Endothelial cell of umbilical vein (primary cell): ENCODE results near the gene RALGAPB. TPM values are rescaled to one million over a fixed set of nuclear protein-coding genes. Genes with fewer than 3 reads are reported as not detected.

Source experiments
- BruUV-seq: library from RNA; stranded (reverse); fragments of 400-500 nt; replicated peaks from 2 replicates; lab custom pipeline; 2021; lab: Mats Ljungman, UMichigan
- CTCF ChIA-PET: fragments of 300-600, 350-600 bp; sonication (Branson Sonifier 250); formaldehyde crosslinking; loops from one replicate; lab custom pipeline; 2021; ENCODE audit warnings: antibody characterized with exemption, inconsistent platforms; lab: Charles Lee
- POLR2A ChIA-PET: fragments of 300-600, 350-600 bp; sonication (Branson Sonifier 250); formaldehyde crosslinking; loops from one replicate; lab custom pipeline; 2021; ENCODE audit warnings: antibody characterized with exemption, inconsistent platforms; lab: Charles Lee
- DNase-seq: peaks from one replicate; pipeline ENCODE4 v3.0.0-alpha.2; 2011; ENCODE audit warnings: low read depth, low spot score
- FAIRE-seq: peaks from 2 replicates; lab custom pipeline; 2011; peaks lifted over from hg19 to GRCh38; lab: Jason Lieb, UNC
- H2AFZ ChIP-seq: 2 replicates; pipeline ENCODE4 v1.6.0; 2012; ENCODE audit warnings: low read depth, low read length, control low read depth, inconsistent platforms
- H3K27ac ChIP-seq: 2 replicates; pipeline ENCODE4 v1.5.1; 2011; ENCODE audit warnings: low read depth, mild to moderate bottlenecking, control low read depth, low read length, moderate library complexity; ENCODE audit not compliant: insufficient read depth
- H3K27me3 ChIP-seq, 2 experiments: 2 replicates each; pipeline versions ENCODE4 v1.6.0 to v1.6.1; 2011; ENCODE audit warnings: low read length in 2 of 2, mixed read lengths in 1 of 2; ENCODE audit not compliant: control insufficient read depth in 2 of 2, insufficient read depth in 2 of 2
- H3K36me3 ChIP-seq, 2 experiments: 2 replicates in 1 of 2; 3 replicates in 1 of 2; pipeline ENCODE4 v1.5.1; 2011; ENCODE audit warnings: low read length in 2 of 2, mild to moderate bottlenecking in 1 of 2, moderate library complexity in 1 of 2; ENCODE audit not compliant: control insufficient read depth in 2 of 2, insufficient read depth in 2 of 2; ENCODE audit errors: extremely low read depth in 1 of 2
- H3K4me1 ChIP-seq: 3 replicates; pipeline ENCODE4 v1.5.1; 2011; ENCODE audit warnings: mild to moderate bottlenecking, low read length; ENCODE audit not compliant: control insufficient read depth, insufficient read depth; ENCODE audit errors: extremely low read depth
- H3K4me2 ChIP-seq: 2 replicates; pipeline ENCODE4 v1.6.1; 2011; ENCODE audit warnings: low read length, control low read depth, mixed read lengths; ENCODE audit not compliant: insufficient read depth
- H3K4me3 ChIP-seq, 3 experiments: fragments of 200-600 bp in 1 of 3; sonication (generic), shearing (Covaris generic) in 1 of 3; replicated peaks in 1 of 3; 2 replicates each; pipeline ENCODE4 v1.5.1; 2011 to 2016; ENCODE audit warnings: control low read depth in 3 of 3, low read length in 3 of 3, mild to moderate bottlenecking in 2 of 3, inconsistent platforms in 1 of 3, low read depth in 1 of 3, moderate library complexity in 1 of 3; ENCODE audit not compliant: insufficient read depth in 1 of 3
- H3K79me2 ChIP-seq: 2 replicates; pipeline ENCODE4 v1.6.0; 2012; ENCODE audit warnings: low read length, inconsistent platforms; ENCODE audit not compliant: control insufficient read depth, insufficient read depth
- H3K9ac ChIP-seq: replicated peaks from 2 replicates; pipeline ENCODE3; 2011; ENCODE audit warnings: low read length, control low read depth; ENCODE audit not compliant: insufficient read depth; ENCODE audit errors: extremely low read depth
- H3K9me1 ChIP-seq: replicated peaks from 3 replicates; pipeline ENCODE4 v1.6.0; 2011; ENCODE audit warnings: mild to moderate bottlenecking, low read length; ENCODE audit not compliant: control insufficient read depth, insufficient read depth; ENCODE audit errors: extremely low read depth
- H3K9me3 ChIP-seq: replicated peaks from 2 replicates; pipeline ENCODE4 v1.5.1; 2012; ENCODE audit warnings: low read length, inconsistent platforms; ENCODE audit not compliant: control insufficient read depth, insufficient read depth
- H4K20me1 ChIP-seq: replicated peaks from 2 replicates; pipeline ENCODE3; 2011; ENCODE audit warnings: mild to moderate bottlenecking, low read length; ENCODE audit not compliant: control insufficient read depth, insufficient read depth; ENCODE audit errors: extremely low read depth
- EZH2 ChIP-seq: IDR thresholded peaks from 2 replicates; pipeline ENCODE4 v1.6.1; 2012; ENCODE audit warnings: borderline replicate concordance, low read depth, mild to moderate bottlenecking, moderate library complexity, low read length, inconsistent platforms; ENCODE audit not compliant: severe bottlenecking
- FOS ChIP-seq: IDR thresholded peaks from 2 replicates; pipeline ENCODE4 v1.6.1; 2011; ENCODE audit warnings: mild to moderate bottlenecking, low read length, moderate library complexity, borderline replicate concordance; ENCODE audit not compliant: insufficient read depth
- GATA2 ChIP-seq: IDR thresholded peaks from 2 replicates; pipeline ENCODE4 v1.7.0; 2011; ENCODE audit warnings: low read depth, mild to moderate bottlenecking, moderate library complexity, mixed read lengths, low read length; ENCODE audit not compliant: insufficient read length, insufficient read depth
- JUN ChIP-seq: IDR thresholded peaks from 2 replicates; pipeline ENCODE4 v1.6.1; 2011; ENCODE audit warnings: borderline replicate concordance, low read depth; ENCODE audit not compliant: insufficient read length, insufficient read depth
- MAX ChIP-seq: IDR thresholded peaks from 2 replicates; pipeline ENCODE4 v1.6.1; 2011; ENCODE audit not compliant: insufficient read depth, insufficient read length
- MYC ChIP-seq: IDR thresholded peaks from one replicate; pipeline ENCODE4 v1.6.1; 2011; ENCODE audit warnings: mild to moderate bottlenecking, low read depth, low read length
- POLR2A ChIP-seq: IDR thresholded peaks from 2 replicates; pipeline ENCODE4 v1.6.1; 2012; ENCODE audit warnings: low read depth, mild to moderate bottlenecking, control low read depth, low read length
- POLR2AphosphoS5 ChIP-seq: IDR thresholded peaks from 2 replicates; pipeline ENCODE4 v1.6.1; 2012; ENCODE audit warnings: low read depth, mild to moderate bottlenecking, control low read depth, low read length, moderate library complexity; ENCODE audit not compliant: insufficient read depth
- dilution Hi-C: fragments of 300-500 bp; cut with MboI; formaldehyde crosslinking; loops from one replicate; pipeline ENCODE4 v1.15.0; 2019; ENCODE audit warnings: low sequenced_read_pairs; ENCODE audit not compliant: extremely low pct_ligation_motif_present
- intact Hi-C: fragments of 100-400 bp; cut with micrococcal nuclease; formaldehyde crosslinking; loops from one replicate; pipeline ENCODE4 v1.10.0; 2022
- polyA plus RNA-seq, 4 experiments: library from polyadenylated mRNA; depleted of rRNA in 3 of 4; stranded (reverse) in 3 of 4; unstranded in 1 of 4; fragments of >200 nt; gene quantifications; 2 replicates each; pipeline versions ENCODE4 v1.2.1 to v1.2.3, GENCODE V29; 2011 to 2012; ENCODE audit warnings: missing spikeins in 1 of 4
- total RNA-seq: library from RNA; stranded (reverse); gene quantifications from 2 replicates; pipeline ENCODE4 v1.2.3, GENCODE V29; 2021
- TF ChIP-seq, protein P1 (sequence below), 2 donors: IDR thresholded peaks; 1 replicate in 1 of 2; 2 replicates in 1 of 2; pipeline ENCODE4 v1.5.1; 2011; ENCODE audit warnings: low read length in 2 of 2, mild to moderate bottlenecking in 2 of 2, moderate library complexity in 2 of 2, control low read depth in 1 of 2, inconsistent platforms in 1 of 2, low read depth in 1 of 2; ENCODE audit not compliant: insufficient read depth in 1 of 2; ENCODE audit errors: extremely low read depth in 1 of 2

RALGAPB gene
- total and polyA plus RNA-seq, 2 donors (not counting 3 experiments of a cell fraction or from before 2014, with no cell fraction given), result 12.8 to 38.7 TPM

DNA sequence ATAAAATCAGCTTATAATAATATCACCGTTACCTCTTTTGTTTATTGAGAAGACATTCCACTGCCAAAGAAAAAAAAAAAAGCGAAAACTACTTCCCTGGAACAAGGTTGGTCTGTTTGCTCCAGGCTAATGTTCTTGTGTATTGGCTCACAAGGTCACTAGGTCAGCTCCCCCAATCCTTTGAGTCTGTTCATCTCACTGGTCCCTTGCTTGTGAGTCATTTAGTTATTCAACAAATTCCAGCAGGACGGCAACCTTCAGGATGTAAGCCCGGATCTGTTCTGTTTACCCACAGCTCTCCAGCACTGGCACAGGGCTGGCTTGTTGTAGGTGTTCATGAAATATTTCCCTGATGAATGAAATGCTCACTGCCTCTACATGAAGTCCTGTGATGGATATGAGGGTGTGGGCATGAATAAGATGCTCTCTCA is 132.2 kb downstream of the RALGAPB start:
- Histone ChIP-seq H3K27me3 (peaks cover 0 to 2% of the 10 kb centered on the region in 2 experiments), H3K4me3 (no peak overlapping the region), H2AFZ (no peak overlapping the region), H3K9me1 (no peaks in the 10 kb centered on the region), H3K4me1 (peaks cover 19% of the 10 kb centered on the region), H4K20me1 (no peaks in the 10 kb centered on the region), H3K36me3 (no peaks in the 10 kb centered on the region), H3K27ac (no peak overlapping the region), H3K4me2 (no peak overlapping the region), H3K79me2 (no peaks in the 10 kb centered on the region), H3K9me3 (no peaks in the 10 kb centered on the region), H3K9ac (no peak overlapping the region)
- BruUV-seq, result no TSS peak
- CTCF ChIA-PET, result interaction anchor here (0.8 to 1.2 kb wide), 2 partner anchors 16 to 25 kb away, joined by 3 to 4 read pairs; no protein-coding TSS in a partner anchor
- FAIRE-seq, result peak; percentile 97
- DNase-seq, result peak; percentile 82
- POLR2A ChIA-PET, result no interaction called here
- dilution Hi-C loops, result no loop called here
- intact Hi-C loops, result no loop called here
- TF ChIP-seq POLR2A (no peak), JUN (peak; percentile 21), MAX (no peak), FOS (peak; percentile 55), MYC (no peak)

GRCh38 chr20:38607351-38607750 is 134.7 kb downstream of the RALGAPB start:
- Histone ChIP-seq H2AFZ (no peak overlapping the region), H3K4me2 (no peak overlapping the region)

More at GRCh38 chr20:38607351-38607750, 134.7 kb downstream of the RALGAPB start:
- no peak overlapping the region for H3K9ac ChIP-seq
- no peaks in the 10 kb centered on the region for H3K9me3 ChIP-seq
- no peak for FAIRE-seq
- H3K4me3 ChIP-seq, result no peak overlapping the region
- no peaks in the 10 kb centered on the region for H3K36me3 ChIP-seq
- CTCF ChIA-PET, result interaction anchor here (1.2 kb wide), 1 partner anchor 26 kb away, joined by 3 read pairs; no protein-coding TSS in a partner anchor
- no peaks in the 10 kb centered on the region for H3K79me2 ChIP-seq
- H3K9me1 ChIP-seq, result no peaks in the 10 kb centered on the region
- TF ChIP-seq, protein P1, sequence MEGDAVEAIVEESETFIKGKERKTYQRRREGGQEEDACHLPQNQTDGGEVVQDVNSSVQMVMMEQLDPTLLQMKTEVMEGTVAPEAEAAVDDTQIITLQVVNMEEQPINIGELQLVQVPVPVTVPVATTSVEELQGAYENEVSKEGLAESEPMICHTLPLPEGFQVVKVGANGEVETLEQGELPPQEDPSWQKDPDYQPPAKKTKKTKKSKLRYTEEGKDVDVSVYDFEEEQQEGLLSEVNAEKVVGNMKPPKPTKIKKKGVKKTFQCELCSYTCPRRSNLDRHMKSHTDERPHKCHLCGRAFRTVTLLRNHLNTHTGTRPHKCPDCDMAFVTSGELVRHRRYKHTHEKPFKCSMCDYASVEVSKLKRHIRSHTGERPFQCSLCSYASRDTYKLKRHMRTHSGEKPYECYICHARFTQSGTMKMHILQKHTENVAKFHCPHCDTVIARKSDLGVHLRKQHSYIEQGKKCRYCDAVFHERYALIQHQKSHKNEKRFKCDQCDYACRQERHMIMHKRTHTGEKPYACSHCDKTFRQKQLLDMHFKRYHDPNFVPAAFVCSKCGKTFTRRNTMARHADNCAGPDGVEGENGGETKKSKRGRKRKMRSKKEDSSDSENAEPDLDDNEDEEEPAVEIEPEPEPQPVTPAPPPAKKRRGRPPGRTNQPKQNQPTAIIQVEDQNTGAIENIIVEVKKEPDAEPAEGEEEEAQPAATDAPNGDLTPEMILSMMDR (IDR thresholded peaks at IDR 0.05; ENCODE audit: extremely low read depth in 1 of 2, insufficient read depth in 1 of 2, low read depth in 1 of 2, low read length in 2 of 2), result no peak
- TF ChIP-seq POLR2AphosphoS5 (no peak), FOS (no peak), MYC (no peak), JUN (no peak), POLR2A (no peak), MAX (no peak), GATA2 (no peak), EZH2 (no peak)
- dilution Hi-C loops, result no loop called here
- H3K27me3 ChIP-seq, result peaks cover 0 to 2% of the 10 kb centered on the region in 2 experiments
- H3K27ac ChIP-seq, result no peak overlapping the region
- BruUV-seq, result no TSS peak
- H4K20me1 ChIP-seq, result no peaks in the 10 kb centered on the region
- peaks cover 7% of the 10 kb centered on the region for H3K4me1 ChIP-seq
- POLR2A ChIA-PET, result no interaction called here
- intact Hi-C loops, result no loop called here
- DNase-seq, result no peak
